ENCODE measurements around the gene UFM1. TPM values are rescaled to one million over a fixed set of nuclear protein-coding genes. Genes with fewer than 3 reads are reported as not detected.

UFM1 gene
- total RNA-seq, 4 donors from 2014 or later: 18.3 to 61.6 (median 37.2) TPM

- Histone ChIP-seq H3K27me3 (no peaks in the 10 kb centered on the region), H3K4me3 (peak overlapping the region; percentile 49 to 88 (median 70)), H3K4me1 (peaks cover 0 to 25% (median 13%) of the 10 kb centered on the region in 4 donors), H3K27ac (peak overlapping the region; percentile 89 to 92 (median 91)), H3K36me3 (no peaks in the 10 kb centered on the region), H3K9me3 (no peaks in the 10 kb centered on the region)
- peak; percentile 8 for DNase-seq
- intact Hi-C loops (cut with DNase I; ENCODE audit: low total_unique reads) (no loop called here), in situ Hi-C loops (cut with MboI; ENCODE audit: low pct_ligation_motif_present in 1 of 4, low pct_unique_long_range_greater_than_20kb in 1 of 4, low sequenced_read_pairs in 3 of 4) (no loop called here)
- WGBS, 2 donors (ENCODE audit: low coverage in 1 of 2): 0 to 2% methylated on average over 9 to 15 of the region's 15 CpGs
- no peak for TF ChIP-seq CTCF (IDR thresholded peaks at IDR 0.05)
- no peak for TF ChIP-seq POLR2AphosphoS5 (IDR thresholded peaks at IDR 0.05)
- TF ChIP-seq POLR2A (IDR thresholded peaks at IDR 0.05): no peak
- no peak for TF ChIP-seq EP300 (IDR thresholded peaks at IDR 0.05; ENCODE audit: low read depth)
These were observed 726 bp upstream of the UFM1 start for GRCh38 chr13:38348861-38349389.

- DNase-seq: peak; percentile 70
- peak overlapping the region; percentile 68 to 88 (median 78) for H3K4me3 ChIP-seq
- peaks cover 0 to 11% (median 3%) of the 10 kb centered on the region in 4 donors for H3K36me3 ChIP-seq
- H3K9me3 ChIP-seq: no peaks in the 10 kb centered on the region
- 0% methylated on average over 4 to 19 of the region's 19 CpGs for WGBS, 2 donors (ENCODE audit: low coverage in 1 of 2)
- H3K4me1 ChIP-seq: peaks cover 0 to 25% (median 13%) of the 10 kb centered on the region in 4 donors
- TF ChIP-seq CTCF (IDR thresholded peaks at IDR 0.05): no peak
- TF ChIP-seq POLR2A (IDR thresholded peaks at IDR 0.05): no peak
- no peak for TF ChIP-seq POLR2AphosphoS5 (IDR thresholded peaks at IDR 0.05)
- TF ChIP-seq EP300 (IDR thresholded peaks at IDR 0.05; ENCODE audit: low read depth): no peak
- in situ Hi-C loops (cut with MboI; ENCODE audit: low pct_ligation_motif_present in 1 of 4, low pct_unique_long_range_greater_than_20kb in 1 of 4, low sequenced_read_pairs in 3 of 4): loop anchor here in 1 of 4 donors (25.0 kb wide), 1 partner anchor 1288 kb away; the partner anchor contains the start of gene SUPT20H
- H3K27ac ChIP-seq: peak overlapping the region; percentile 89 to 92 (median 91)
- intact Hi-C loops (cut with DNase I; ENCODE audit: low total_unique reads): no loop called here
- H3K27me3 ChIP-seq: no peaks in the 10 kb centered on the region
These were observed 515 bp downstream of the UFM1 start for GRCh38 chr13:38350114-38350617.

GRCh38 chr13:38355595-38356119, 6.0 kb downstream of the UFM1 start:
- TF ChIP-seq POLR2AphosphoS5 (IDR thresholded peaks at IDR 0.05) (no peak), EP300 (IDR thresholded peaks at IDR 0.05; ENCODE audit: low read depth) (no peak), POLR2A (IDR thresholded peaks at IDR 0.05) (no peak), CTCF (IDR thresholded peaks at IDR 0.05) (no peak)
- WGBS, 2 donors (ENCODE audit: low coverage in 1 of 2): 54 to 58% methylated on average over 3 of the region's 3 CpGs
- peaks cover 0 to 29% (median 15%) of the 10 kb centered on the region in 4 donors for H3K36me3 ChIP-seq
- intact Hi-C loops (cut with DNase I; ENCODE audit: low total_unique reads): no loop called here
- H3K4me3 ChIP-seq: no peak overlapping the region
- H3K27ac ChIP-seq: no peak overlapping the region
- H3K27me3 ChIP-seq: no peaks in the 10 kb centered on the region
- no peak for DNase-seq
- no peaks in the 10 kb centered on the region for H3K9me3 ChIP-seq
- in situ Hi-C loops (cut with MboI; ENCODE audit: low pct_ligation_motif_present in 1 of 4, low pct_unique_long_range_greater_than_20kb in 1 of 4, low sequenced_read_pairs in 3 of 4): loop anchor here in 1 of 4 donors (25.0 kb wide), 1 partner anchor 1293 kb away; the partner anchor contains the start of gene SUPT20H
- H3K4me1 ChIP-seq: peaks cover 0 to 22% (median 10%) of the 10 kb centered on the region in 4 donors

- TF ChIP-seq POLR2AphosphoS5 (IDR thresholded peaks at IDR 0.05) (no peak), CTCF (IDR thresholded peaks at IDR 0.05) (no peak), EP300 (IDR thresholded peaks at IDR 0.05; ENCODE audit: low read depth) (no peak), POLR2A (IDR thresholded peaks at IDR 0.05) (no peak)
- intact Hi-C loops (cut with DNase I; ENCODE audit: low total_unique reads): no loop called here
- WGBS, 2 donors (ENCODE audit: low coverage in 1 of 2): 71 to 95% methylated on average over 4 of the region's 4 CpGs
- Histone ChIP-seq H3K9me3 (no peaks in the 10 kb centered on the region), H3K36me3 (peaks cover 0 to 45% (median 20%) of the 10 kb centered on the region in 4 donors), H3K27ac (no peak overlapping the region), H3K27me3 (no peaks in the 10 kb centered on the region), H3K4me3 (no peak overlapping the region), H3K4me1 (no peaks in the 10 kb centered on the region)
- no peak for DNase-seq
- in situ Hi-C loops (cut with MboI; ENCODE audit: low pct_ligation_motif_present in 1 of 4, low pct_unique_long_range_greater_than_20kb in 1 of 4, low sequenced_read_pairs in 3 of 4): loop anchor here in 1 of 4 donors (25.0 kb wide), 1 partner anchor 1296 kb away; the partner anchor contains the start of gene SUPT20H
These were observed 9.0 kb downstream of the UFM1 start for GRCh38 chr13:38358684-38359083.
